ENCODE data around the gene FCER1G. TPM values are rescaled to one million over a fixed set of nuclear protein-coding genes. Genes with fewer than 3 reads are reported as not detected.

FCER1G gene
- total and polyA plus RNA-seq, 7 donors: 3.3 to 23.5 (median 10.0) TPM

DNA sequence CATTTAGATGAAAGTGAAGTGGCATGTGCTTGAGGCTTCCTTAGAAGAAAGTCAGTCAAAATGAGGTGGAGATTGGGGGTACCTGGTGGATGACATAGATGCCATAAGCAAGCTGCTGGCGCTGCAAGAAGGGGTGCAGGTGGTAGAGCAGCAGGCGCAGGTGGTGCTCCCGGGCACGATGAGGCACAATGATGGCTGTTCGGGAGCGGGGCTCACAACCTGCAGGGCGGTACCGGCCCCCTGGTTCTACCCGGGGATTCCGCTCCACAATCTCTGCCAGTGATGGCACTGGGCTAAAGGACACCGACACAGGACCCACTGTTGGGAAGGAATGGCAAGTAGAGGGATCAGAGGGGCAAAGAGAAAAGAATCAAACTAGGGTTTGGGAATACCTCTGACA, 40.2 kb upstream of the FCER1G start:
- H3K27ac ChIP-seq: no peak overlapping the region
- peaks cover 6 to 65% of the 10 kb centered on the region in 2 donors for H3K36me3 ChIP-seq (ENCODE audit: insufficient read depth in 1 of 2, low read depth in 1 of 2)

DNA sequence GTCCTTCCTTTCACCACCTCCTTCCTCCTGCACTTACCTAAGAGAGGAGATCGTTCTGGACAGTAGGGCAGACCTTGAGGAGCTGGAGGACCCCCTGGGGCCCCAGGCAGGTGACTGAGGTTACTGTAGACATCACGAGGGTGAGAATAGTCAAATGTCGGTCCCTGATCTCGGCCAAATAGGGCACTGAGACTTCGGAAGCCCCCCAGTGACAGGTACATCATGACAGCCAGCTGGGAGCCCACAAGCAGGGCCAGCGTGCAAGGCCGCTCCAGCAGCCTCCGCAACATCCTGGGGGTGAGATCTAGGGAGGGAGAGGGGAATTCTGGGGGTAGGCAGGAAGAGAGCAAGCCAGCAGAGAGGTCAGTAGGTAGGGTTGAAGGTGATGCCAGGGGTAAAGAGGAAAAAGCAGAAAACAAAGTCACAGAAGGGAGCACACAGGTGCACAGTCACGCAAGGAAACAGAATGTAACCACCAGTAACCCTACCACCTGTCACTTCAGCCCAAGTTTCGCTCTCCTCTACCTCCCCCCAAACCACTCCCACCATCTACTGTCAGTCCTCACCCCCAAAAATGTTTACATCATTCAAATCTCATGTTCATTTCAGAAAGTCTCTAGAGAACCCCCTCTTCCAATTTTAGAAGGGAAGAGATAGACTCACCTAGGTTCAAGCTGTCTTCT, 39.2 kb upstream of the FCER1G start:
- H3K27me3 ChIP-seq (ENCODE audit: insufficient read depth in 3 of 3, low read length in 2 of 3): no peaks in the 10 kb centered on the region
- H3K4me1 ChIP-seq: peaks cover 24% of the 10 kb centered on the region
- peak in 1 of 2 donors; percentile 44 for DNase-seq
- intact Hi-C loops (cut with DNase I): no loop called here
- peak overlapping the region; percentile 91 for H3K27ac ChIP-seq
- TF ChIP-seq, protein P1, sequence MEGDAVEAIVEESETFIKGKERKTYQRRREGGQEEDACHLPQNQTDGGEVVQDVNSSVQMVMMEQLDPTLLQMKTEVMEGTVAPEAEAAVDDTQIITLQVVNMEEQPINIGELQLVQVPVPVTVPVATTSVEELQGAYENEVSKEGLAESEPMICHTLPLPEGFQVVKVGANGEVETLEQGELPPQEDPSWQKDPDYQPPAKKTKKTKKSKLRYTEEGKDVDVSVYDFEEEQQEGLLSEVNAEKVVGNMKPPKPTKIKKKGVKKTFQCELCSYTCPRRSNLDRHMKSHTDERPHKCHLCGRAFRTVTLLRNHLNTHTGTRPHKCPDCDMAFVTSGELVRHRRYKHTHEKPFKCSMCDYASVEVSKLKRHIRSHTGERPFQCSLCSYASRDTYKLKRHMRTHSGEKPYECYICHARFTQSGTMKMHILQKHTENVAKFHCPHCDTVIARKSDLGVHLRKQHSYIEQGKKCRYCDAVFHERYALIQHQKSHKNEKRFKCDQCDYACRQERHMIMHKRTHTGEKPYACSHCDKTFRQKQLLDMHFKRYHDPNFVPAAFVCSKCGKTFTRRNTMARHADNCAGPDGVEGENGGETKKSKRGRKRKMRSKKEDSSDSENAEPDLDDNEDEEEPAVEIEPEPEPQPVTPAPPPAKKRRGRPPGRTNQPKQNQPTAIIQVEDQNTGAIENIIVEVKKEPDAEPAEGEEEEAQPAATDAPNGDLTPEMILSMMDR (IDR thresholded peaks at IDR 0.05): no peak
- peak overlapping the region; percentile 77 for H3K4me3 ChIP-seq
- 80 to 87% (median 85%) methylated on average over 10 of the region's 10 CpGs for WGBS, 3 donors
- ATAC-seq: no peak
- H3K36me3 ChIP-seq (ENCODE audit: insufficient read depth in 1 of 2, low read depth in 1 of 2): peaks cover 6 to 55% of the 10 kb centered on the region in 2 donors
- no peaks in the 10 kb centered on the region for H3K9me3 ChIP-seq

More for the DNA sequence above, 40.2 kb upstream of the FCER1G start:
- peaks cover 24% of the 10 kb centered on the region for H3K4me1 ChIP-seq
- H3K4me3 ChIP-seq: no peak overlapping the region
- peak in 1 of 2 donors; percentile 36 for DNase-seq
- 91 to 95% (median 94%) methylated on average over 11 of the region's 11 CpGs for WGBS, 3 donors
- no peak for ATAC-seq
- H3K27me3 ChIP-seq (ENCODE audit: insufficient read depth in 3 of 3, low read length in 2 of 3): no peaks in the 10 kb centered on the region
- TF ChIP-seq, protein P1 (IDR thresholded peaks at IDR 0.05): no peak
- no peaks in the 10 kb centered on the region for H3K9me3 ChIP-seq
- intact Hi-C loops (cut with DNase I): no loop called here

DNA sequence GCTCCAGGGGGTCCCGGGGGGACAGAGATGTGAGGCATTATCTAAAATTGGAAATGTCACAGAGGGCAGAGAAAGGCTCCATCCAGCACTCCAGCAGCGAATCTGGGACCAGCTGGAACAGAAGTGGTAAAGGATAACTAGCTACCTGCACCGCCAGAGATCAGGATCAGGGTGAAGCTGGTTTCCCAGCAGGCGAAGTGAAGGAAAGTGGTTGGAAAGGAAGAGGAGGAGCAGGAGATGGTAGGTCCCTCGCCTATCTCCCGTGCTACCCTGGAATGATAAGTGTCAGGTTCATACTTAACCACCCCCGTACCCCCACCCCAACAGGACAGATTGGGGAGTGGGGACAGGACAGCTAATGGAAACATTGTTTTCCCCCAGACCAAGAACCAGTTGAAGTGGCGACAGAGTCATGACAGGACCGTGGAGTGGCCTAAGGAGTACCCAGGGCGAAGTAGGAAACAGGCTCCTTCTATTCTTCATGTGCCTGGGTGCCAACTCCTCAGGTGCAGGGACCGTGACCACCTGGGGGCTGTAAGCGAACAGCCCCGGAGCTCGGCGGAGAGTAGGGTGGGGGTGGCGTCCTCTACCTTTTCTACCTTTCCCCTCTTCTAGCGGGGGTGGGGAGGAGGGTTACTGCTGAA, 38.5 kb upstream of the FCER1G start:
- 17 to 18% (median 18%) methylated on average over 15 to 17 of the region's 17 CpGs for WGBS, 3 donors
- ATAC-seq (peak in 2 of 4 donors; percentile 1 to 13), DNase-seq (peak in 1 of 2 donors; percentile 28)
- no peaks in the 10 kb centered on the region for H3K27me3 ChIP-seq (ENCODE audit: insufficient read depth in 3 of 3, low read length in 2 of 3)
- TF ChIP-seq, protein P1 (IDR thresholded peaks at IDR 0.05): no peak
- peaks cover 24% of the 10 kb centered on the region for H3K4me1 ChIP-seq
- peak overlapping the region; percentile 91 for H3K27ac ChIP-seq
- H3K9me3 ChIP-seq: no peaks in the 10 kb centered on the region
- H3K36me3 ChIP-seq (ENCODE audit: insufficient read depth in 1 of 2, low read depth in 1 of 2): peaks cover 6 to 48% of the 10 kb centered on the region in 2 donors
- intact Hi-C loops (cut with DNase I): loop anchor here in 1 of 2 donors (1.0 kb wide), 2 partner anchors 13 to 44 kb away; partner anchors contain the start of gene DEDD
- H3K4me3 ChIP-seq: peak overlapping the region; percentile 77

DNA sequence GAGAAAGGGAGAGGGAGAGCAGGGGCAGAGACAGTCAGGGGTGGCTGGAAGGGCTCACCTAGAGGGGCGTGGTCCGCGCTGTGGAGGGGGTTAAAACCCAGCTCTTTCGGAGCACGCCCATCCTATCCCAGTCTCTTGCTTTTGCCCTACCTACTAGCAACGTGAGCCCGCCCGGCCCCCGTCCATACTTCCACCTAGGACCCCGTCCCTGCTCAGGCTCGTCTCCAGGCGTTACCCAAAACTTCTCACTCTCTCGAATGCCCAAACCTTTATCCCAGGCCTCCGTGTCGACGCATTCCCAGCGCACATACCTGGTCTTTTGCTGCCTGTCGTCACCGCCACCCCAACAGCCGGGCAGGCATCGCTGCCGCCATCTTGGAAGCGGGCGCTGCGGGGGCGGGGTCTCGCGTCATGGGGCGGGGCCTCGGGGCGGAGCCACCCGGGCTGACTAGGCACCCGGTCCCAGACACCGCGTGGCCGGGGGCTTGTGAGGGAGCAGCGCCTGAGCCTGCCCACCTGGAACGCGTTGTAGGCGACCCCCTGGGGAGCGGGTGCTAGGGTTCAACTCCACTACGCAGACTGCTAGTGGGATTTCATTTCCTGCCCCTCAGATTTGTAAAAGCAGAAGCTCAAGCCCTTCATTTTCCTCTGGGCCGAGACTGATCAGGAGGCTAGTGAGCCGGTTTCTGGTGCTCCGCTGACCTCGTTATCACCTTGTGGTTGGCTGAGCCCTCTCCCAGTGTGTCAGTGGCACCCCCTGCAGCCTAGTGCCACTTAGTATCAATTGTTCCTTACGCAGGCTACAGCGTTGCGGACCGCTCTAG, 37.8 kb upstream of the FCER1G start, which contains the start of gene B4GALT3:
B4GALT3 (minus strand) TSS at position 396 of the 824 bp plus-strand sequence. CDS start 1,447 bp downstream, outside the sequence.
- peaks cover 22% of the 10 kb centered on the region for H3K4me1 ChIP-seq
- H3K9me3 ChIP-seq: no peaks in the 10 kb centered on the region
- H3K36me3 ChIP-seq (ENCODE audit: insufficient read depth in 1 of 2, low read depth in 1 of 2): peaks cover 6 to 41% of the 10 kb centered on the region in 2 donors
- ATAC-seq: peak; percentile 97 to 99 (median 98)
- peak within 1 kb of the TSS; percentile 91 for H3K27ac ChIP-seq
- H3K27me3 ChIP-seq (ENCODE audit: insufficient read depth in 3 of 3, low read length in 2 of 3): no peaks in the 10 kb centered on the region
- peak within 1 kb of the TSS; percentile 77 for H3K4me3 ChIP-seq
- WGBS, 3 donors: 5 to 7% (median 5%) methylated on average over 42 to 50 of the region's 50 CpGs
- TF ChIP-seq, protein P1 (IDR thresholded peaks at IDR 0.05): peak; percentile 18
- DNase-seq: peak; percentile 91 to 95
- intact Hi-C loops (cut with DNase I): loop anchor here in 1 of 2 donors (1.0 kb wide), 2 partner anchors 12 to 45 kb away; partner anchors contain the start of gene DEDD

Data from psoas muscle (tissue), 8 donors.